ENCODE results near the gene TMPRSS11F. TPM values are rescaled to one million over a fixed set of nuclear protein-coding genes. Genes with fewer than 3 reads are reported as not detected.

The TMPRSS11F gene
- total and polyA plus RNA-seq, 4 donors: not detected

- Histone ChIP-seq H3K4me3 (no peak overlapping the region), H3K27me3 (ENCODE audit: control insufficient read depth in 3 of 3, insufficient read depth in 3 of 3, low read length in 2 of 3) (no peaks in the 10 kb centered on the region), H3K27ac (ENCODE audit: low read depth in 1 of 2, low read length in 1 of 2) (no peak overlapping the region), H3K9me3 (ENCODE audit: control insufficient read depth in 4 of 4, insufficient read depth in 3 of 4, low read length in 3 of 4) (no peaks in the 10 kb centered on the region), H3K9ac (ENCODE audit: insufficient read depth in 1 of 2, low read length in 2 of 2) (no peak overlapping the region), H3K4me1 (ENCODE audit: control insufficient read depth in 5 of 5, insufficient read depth in 5 of 5, low read length in 5 of 5) (no peaks in the 10 kb centered on the region), H3K36me3 (ENCODE audit: control insufficient read depth in 4 of 4, insufficient read depth in 4 of 4, low read length in 4 of 4) (no peaks in the 10 kb centered on the region)
- ATAC-seq (ENCODE audit: insufficient read depth, low FRiP score) (no peak), DNase-seq (no peak)
- TF ChIP-seq, protein P1, sequence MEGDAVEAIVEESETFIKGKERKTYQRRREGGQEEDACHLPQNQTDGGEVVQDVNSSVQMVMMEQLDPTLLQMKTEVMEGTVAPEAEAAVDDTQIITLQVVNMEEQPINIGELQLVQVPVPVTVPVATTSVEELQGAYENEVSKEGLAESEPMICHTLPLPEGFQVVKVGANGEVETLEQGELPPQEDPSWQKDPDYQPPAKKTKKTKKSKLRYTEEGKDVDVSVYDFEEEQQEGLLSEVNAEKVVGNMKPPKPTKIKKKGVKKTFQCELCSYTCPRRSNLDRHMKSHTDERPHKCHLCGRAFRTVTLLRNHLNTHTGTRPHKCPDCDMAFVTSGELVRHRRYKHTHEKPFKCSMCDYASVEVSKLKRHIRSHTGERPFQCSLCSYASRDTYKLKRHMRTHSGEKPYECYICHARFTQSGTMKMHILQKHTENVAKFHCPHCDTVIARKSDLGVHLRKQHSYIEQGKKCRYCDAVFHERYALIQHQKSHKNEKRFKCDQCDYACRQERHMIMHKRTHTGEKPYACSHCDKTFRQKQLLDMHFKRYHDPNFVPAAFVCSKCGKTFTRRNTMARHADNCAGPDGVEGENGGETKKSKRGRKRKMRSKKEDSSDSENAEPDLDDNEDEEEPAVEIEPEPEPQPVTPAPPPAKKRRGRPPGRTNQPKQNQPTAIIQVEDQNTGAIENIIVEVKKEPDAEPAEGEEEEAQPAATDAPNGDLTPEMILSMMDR (IDR thresholded peaks at IDR 0.05; ENCODE audit: control extremely low read depth, extremely low read depth): no peak
Observed at GRCh38 chr4:68074397-68074796, 55.3 kb downstream of the TMPRSS11F start.

- no peak for DNase-seq
- H3K9me3 ChIP-seq (ENCODE audit: control insufficient read depth in 4 of 4, insufficient read depth in 3 of 4, low read length in 3 of 4): no peaks in the 10 kb centered on the region
- no peak overlapping the region for H3K9ac ChIP-seq (ENCODE audit: insufficient read depth in 1 of 2, low read length in 2 of 2)
- H3K36me3 ChIP-seq (ENCODE audit: control insufficient read depth in 4 of 4, insufficient read depth in 4 of 4, low read length in 4 of 4): no peaks in the 10 kb centered on the region
- no peaks in the 10 kb centered on the region for H3K4me1 ChIP-seq (ENCODE audit: control insufficient read depth in 5 of 5, insufficient read depth in 5 of 5, low read length in 5 of 5)
- H3K27me3 ChIP-seq (ENCODE audit: control insufficient read depth in 3 of 3, insufficient read depth in 3 of 3, low read length in 2 of 3): no peaks in the 10 kb centered on the region
- ATAC-seq (ENCODE audit: insufficient read depth, low FRiP score): no peak
- H3K27ac ChIP-seq (ENCODE audit: low read depth in 1 of 2, low read length in 1 of 2): no peak overlapping the region
- TF ChIP-seq, protein P1 (IDR thresholded peaks at IDR 0.05; ENCODE audit: control extremely low read depth, extremely low read depth): no peak
- H3K4me3 ChIP-seq: no peak overlapping the region
Observed at GRCh38 chr4:68070302-68070701, 59.4 kb downstream of the TMPRSS11F start.

- WGBS, 2 donors: 87 to 94% methylated on average over 8 of the region's 8 CpGs
- DNase-seq: no peak
- Histone ChIP-seq H3K9me3 (ENCODE audit: control insufficient read depth in 4 of 4, insufficient read depth in 3 of 4, low read length in 3 of 4) (no peaks in the 10 kb centered on the region), H3K27ac (ENCODE audit: low read depth in 1 of 2, low read length in 1 of 2) (no peak overlapping the region), H3K4me1 (ENCODE audit: control insufficient read depth in 5 of 5, insufficient read depth in 5 of 5, low read length in 5 of 5) (no peaks in the 10 kb centered on the region), H3K9ac (ENCODE audit: insufficient read depth in 1 of 2, low read length in 2 of 2) (no peak overlapping the region), H3K36me3 (ENCODE audit: control insufficient read depth in 4 of 4, insufficient read depth in 4 of 4, low read length in 4 of 4) (no peaks in the 10 kb centered on the region), H3K27me3 (ENCODE audit: control insufficient read depth in 3 of 3, insufficient read depth in 3 of 3, low read length in 2 of 3) (no peaks in the 10 kb centered on the region), H3K4me3 (no peak overlapping the region)
- TF ChIP-seq, protein P1 (IDR thresholded peaks at IDR 0.05; ENCODE audit: control extremely low read depth, extremely low read depth): no peak
- no peak for ATAC-seq (ENCODE audit: insufficient read depth, low FRiP score)
Observed at GRCh38 chr4:68062501-68062900, 67.2 kb downstream of the TMPRSS11F start.

DNA sequence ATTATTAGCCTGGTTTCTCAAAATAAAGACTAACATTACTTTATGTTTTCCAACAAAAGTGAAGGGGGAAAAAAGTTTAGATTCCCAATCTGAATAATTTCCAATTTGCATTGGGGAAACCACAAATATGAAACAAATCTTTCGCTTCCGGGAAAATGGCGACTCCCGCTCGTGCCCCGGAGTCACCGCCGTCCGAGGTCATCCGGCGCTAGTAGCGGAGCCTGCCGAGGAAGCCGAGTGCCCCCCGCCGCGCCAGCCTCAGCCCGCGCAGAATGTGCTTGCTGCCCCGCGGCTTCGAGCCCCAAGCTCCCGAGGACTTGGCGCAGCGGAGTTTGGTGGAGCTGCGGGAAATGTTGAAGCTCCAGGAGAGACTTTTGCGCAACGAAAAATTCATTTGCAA lies 91.4 kb downstream of the TMPRSS11F start:
- H3K27me3 ChIP-seq (ENCODE audit: control insufficient read depth in 3 of 3, insufficient read depth in 3 of 3, low read length in 2 of 3): no peaks in the 10 kb centered on the region
- no peaks in the 10 kb centered on the region for H3K4me1 ChIP-seq (ENCODE audit: control insufficient read depth in 5 of 5, insufficient read depth in 5 of 5, low read length in 5 of 5)
- 94 to 96% methylated on average over 28 of the region's 28 CpGs for WGBS, 2 donors
- no peak for DNase-seq
- TF ChIP-seq, protein P1 (IDR thresholded peaks at IDR 0.05; ENCODE audit: control extremely low read depth, extremely low read depth): no peak
- H3K27ac ChIP-seq (ENCODE audit: low read depth in 1 of 2, low read length in 1 of 2): no peak overlapping the region
- H3K9me3 ChIP-seq (ENCODE audit: control insufficient read depth in 4 of 4, insufficient read depth in 3 of 4, low read length in 3 of 4): no peaks in the 10 kb centered on the region
- no peaks in the 10 kb centered on the region for H3K36me3 ChIP-seq (ENCODE audit: control insufficient read depth in 4 of 4, insufficient read depth in 4 of 4, low read length in 4 of 4)
- H3K4me3 ChIP-seq: no peak overlapping the region
- no peak overlapping the region for H3K9ac ChIP-seq (ENCODE audit: insufficient read depth in 1 of 2, low read length in 2 of 2)
- no peak for ATAC-seq (ENCODE audit: insufficient read depth, low FRiP score)

Measured in lung (tissue), 12 donors.